Caco-2 (cell line): ENCODE measurements around the gene CACNA1B. TPM values are rescaled to one million over a fixed set of nuclear protein-coding genes. Genes with fewer than 3 reads are reported as not detected.

Source experiments
- BruUV-seq: library from RNA; stranded (reverse); fragments of 400-500 nt; replicated peaks from 2 replicates; lab custom pipeline; 2021; lab: Mats Ljungman, UMichigan
- CTCF ChIA-PET: fragments of 300-600 bp; sonication (Branson Sonifier 250); formaldehyde crosslinking; loops from one replicate; lab custom pipeline; 2022; ENCODE audit warnings: antibody characterized with exemption; lab: Charles Lee
- POLR2A ChIA-PET: fragments of 300-600 bp; sonication (Branson Sonifier 250); formaldehyde crosslinking; loops from one replicate; lab custom pipeline; 2022; ENCODE audit warnings: antibody characterized with exemption; lab: Charles Lee
- DNase-seq, 2 experiments: peaks; one replicate each; pipeline versions ENCODE4 v3.0.0 to v3.0.0-alpha.2; 2020 to 2022
- H3K27me3 ChIP-seq: replicated peaks from 2 replicates; pipeline ENCODE4 v1.6.0; 2011; ENCODE audit warnings: low read length; ENCODE audit not compliant: control insufficient read depth, insufficient read depth
- H3K36me3 ChIP-seq: 2 replicates; pipeline ENCODE4 v1.5.1; 2011; ENCODE audit warnings: low read length; ENCODE audit not compliant: control insufficient read depth, insufficient read depth
- H3K4me1 ChIP-seq: fragments of 250-450 bp; sonication (Bioruptor Pico); 2 replicates; pipeline ENCODE4 v1.5.1; 2020; ENCODE audit warnings: mild to moderate bottlenecking
- H3K4me3 ChIP-seq: 2 replicates; pipeline ENCODE4 v1.5.1; 2011; ENCODE audit warnings: low read depth, mild to moderate bottlenecking, control low read depth, low read length
- H3K9me3 ChIP-seq: fragments of 250-450 bp; sonication (Bioruptor Pico); 2 replicates; pipeline ENCODE4 v1.5.1; 2020; ENCODE audit warnings: mild to moderate bottlenecking, moderate library complexity
- H3K27ac Mint-ChIP-seq: one replicate; pipeline ENCODE4 v1.8.0; 2022; ENCODE audit warnings: mixed read lengths; ENCODE audit not compliant: unreplicated experiment
- H3K27me3 Mint-ChIP-seq: one replicate; pipeline ENCODE4 v1.8.0; 2022; ENCODE audit warnings: mixed read lengths; ENCODE audit not compliant: insufficient read depth, unreplicated experiment
- H3K36me3 Mint-ChIP-seq: one replicate; pipeline ENCODE4 v1.8.0; 2022; ENCODE audit warnings: mild to moderate bottlenecking, mixed read lengths; ENCODE audit not compliant: insufficient read depth, unreplicated experiment
- H3K4me1 Mint-ChIP-seq: one replicate; pipeline ENCODE4 v1.8.0; 2022; ENCODE audit warnings: low read depth, mixed read lengths; ENCODE audit not compliant: unreplicated experiment
- H3K4me3 Mint-ChIP-seq: one replicate; pipeline ENCODE4 v1.8.0; 2022; ENCODE audit warnings: mild to moderate bottlenecking, moderate library complexity, mixed read lengths; ENCODE audit not compliant: unreplicated experiment
- H3K9me3 Mint-ChIP-seq: one replicate; pipeline ENCODE4 v1.8.0; 2022; ENCODE audit warnings: mixed read lengths; ENCODE audit not compliant: unreplicated experiment
- intact Hi-C: fragments of 100-400 bp; cut with micrococcal nuclease; formaldehyde crosslinking; loops from one replicate; pipeline ENCODE4 v1.10.0; 2022; ENCODE audit not compliant: unreplicated experiment
- total RNA-seq: library from RNA; stranded (reverse); gene quantifications from 2 replicates; pipeline ENCODE4 v1.2.3, GENCODE V29; 2022
- TF ChIP-seq, protein P1 (sequence below), 2 experiments: fragments of 200-600 bp in 1 of 2; IDR thresholded peaks; 1 replicate in 1 of 2; 2 replicates in 1 of 2; pipeline versions ENCODE4 v1.5.1 to v1.8.0; 2011 to 2022; ENCODE audit warnings: antibody characterized with exemption in 1 of 2, control low read depth in 1 of 2, inconsistent platforms in 1 of 2, low read depth in 1 of 2, low read length in 1 of 2, mild to moderate bottlenecking in 1 of 2, moderate library complexity in 1 of 2; ENCODE audit not compliant: insufficient read depth in 1 of 2, severe bottlenecking in 1 of 2, unreplicated experiment in 1 of 2

CACNA1B gene
- total RNA-seq, 1 experiment from 2014 or later = 0.11 TPM

DNA sequence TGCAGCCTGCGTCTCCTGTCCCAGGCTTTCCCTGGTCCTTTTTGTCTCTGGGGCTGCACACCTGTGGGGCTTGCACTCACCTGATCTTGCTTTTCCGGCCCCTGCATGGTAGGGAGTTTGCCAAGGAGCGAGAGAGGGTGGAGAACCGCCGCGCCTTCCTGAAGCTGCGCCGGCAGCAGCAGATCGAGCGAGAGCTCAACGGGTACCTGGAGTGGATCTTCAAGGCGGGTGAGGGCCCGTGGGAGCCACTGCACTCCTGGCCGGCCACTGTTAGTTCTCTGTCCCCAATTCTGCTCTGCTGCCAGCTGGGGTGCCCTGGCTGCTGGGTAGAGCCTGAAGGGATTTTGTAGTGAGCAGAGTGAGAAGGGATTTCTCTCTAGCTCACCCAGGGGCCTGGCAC lies 78.0 kb downstream of the CACNA1B start:
- no peaks in the 10 kb centered on the region for H3K36me3 Mint-ChIP-seq
- Histone ChIP-seq H3K9me3 (no peaks in the 10 kb centered on the region), H3K27me3 (no peaks in the 10 kb centered on the region), H3K36me3 (no peaks in the 10 kb centered on the region), H3K4me1 (no peaks in the 10 kb centered on the region), H3K4me3 (no peak overlapping the region)
- no TSS peak for BruUV-seq
- no peaks in the 10 kb centered on the region for H3K4me1 Mint-ChIP-seq
- H3K4me3 Mint-ChIP-seq = no peak overlapping the region
- TF ChIP-seq, protein P1, sequence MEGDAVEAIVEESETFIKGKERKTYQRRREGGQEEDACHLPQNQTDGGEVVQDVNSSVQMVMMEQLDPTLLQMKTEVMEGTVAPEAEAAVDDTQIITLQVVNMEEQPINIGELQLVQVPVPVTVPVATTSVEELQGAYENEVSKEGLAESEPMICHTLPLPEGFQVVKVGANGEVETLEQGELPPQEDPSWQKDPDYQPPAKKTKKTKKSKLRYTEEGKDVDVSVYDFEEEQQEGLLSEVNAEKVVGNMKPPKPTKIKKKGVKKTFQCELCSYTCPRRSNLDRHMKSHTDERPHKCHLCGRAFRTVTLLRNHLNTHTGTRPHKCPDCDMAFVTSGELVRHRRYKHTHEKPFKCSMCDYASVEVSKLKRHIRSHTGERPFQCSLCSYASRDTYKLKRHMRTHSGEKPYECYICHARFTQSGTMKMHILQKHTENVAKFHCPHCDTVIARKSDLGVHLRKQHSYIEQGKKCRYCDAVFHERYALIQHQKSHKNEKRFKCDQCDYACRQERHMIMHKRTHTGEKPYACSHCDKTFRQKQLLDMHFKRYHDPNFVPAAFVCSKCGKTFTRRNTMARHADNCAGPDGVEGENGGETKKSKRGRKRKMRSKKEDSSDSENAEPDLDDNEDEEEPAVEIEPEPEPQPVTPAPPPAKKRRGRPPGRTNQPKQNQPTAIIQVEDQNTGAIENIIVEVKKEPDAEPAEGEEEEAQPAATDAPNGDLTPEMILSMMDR (IDR thresholded peaks at IDR 0.05; ENCODE audit: insufficient read depth in 1 of 2, low read depth in 1 of 2, low read length in 1 of 2, severe bottlenecking in 1 of 2, unreplicated experiment in 1 of 2) = no peak
- intact Hi-C loops = no loop called here
- ChIA-PET CTCF (no interaction called here), POLR2A (no interaction called here)
- no peaks in the 10 kb centered on the region for H3K9me3 Mint-ChIP-seq
- DNase-seq = no peak
- no peak overlapping the region for H3K27ac Mint-ChIP-seq
- no peaks in the 10 kb centered on the region for H3K27me3 Mint-ChIP-seq

DNA sequence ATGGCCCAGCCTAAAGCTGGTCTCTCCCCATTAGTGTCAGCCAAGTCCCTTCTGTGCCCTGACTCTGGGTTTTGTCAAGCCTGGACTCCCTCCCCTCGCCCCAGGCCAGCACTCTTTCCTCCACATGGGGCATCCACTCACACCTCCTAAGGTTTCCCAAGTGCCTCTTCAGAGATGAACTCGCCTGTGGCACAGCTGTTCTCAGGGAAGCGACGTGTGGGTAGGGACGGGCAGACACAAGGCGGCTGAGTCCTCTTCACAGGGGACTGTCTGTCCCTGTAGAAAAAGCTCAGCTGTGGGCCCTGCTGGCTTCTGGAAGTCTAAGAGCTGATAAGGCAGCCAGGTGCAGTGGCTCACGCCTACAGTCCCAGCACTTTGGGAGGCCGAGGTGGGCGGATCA lies 78.5 kb downstream of the CACNA1B start:
- no peaks in the 10 kb centered on the region for H3K36me3 Mint-ChIP-seq
- BruUV-seq = no TSS peak
- no peaks in the 10 kb centered on the region for H3K9me3 Mint-ChIP-seq
- intact Hi-C loops = no loop called here
- no peak overlapping the region for H3K27ac Mint-ChIP-seq
- ChIA-PET CTCF (no interaction called here), POLR2A (no interaction called here)
- no peak overlapping the region for H3K4me3 Mint-ChIP-seq
- H3K27me3 Mint-ChIP-seq = no peaks in the 10 kb centered on the region
- no peak for DNase-seq
- H3K27me3 ChIP-seq = no peaks in the 10 kb centered on the region
- no peaks in the 10 kb centered on the region for H3K4me1 Mint-ChIP-seq
- H3K4me3 ChIP-seq = no peak overlapping the region
- no peaks in the 10 kb centered on the region for H3K4me1 ChIP-seq
- TF ChIP-seq, protein P1 (IDR thresholded peaks at IDR 0.05; ENCODE audit: insufficient read depth in 1 of 2, low read depth in 1 of 2, low read length in 1 of 2, severe bottlenecking in 1 of 2, unreplicated experiment in 1 of 2) = no peak
- H3K9me3 ChIP-seq = no peaks in the 10 kb centered on the region
- H3K36me3 ChIP-seq = no peaks in the 10 kb centered on the region

DNA sequence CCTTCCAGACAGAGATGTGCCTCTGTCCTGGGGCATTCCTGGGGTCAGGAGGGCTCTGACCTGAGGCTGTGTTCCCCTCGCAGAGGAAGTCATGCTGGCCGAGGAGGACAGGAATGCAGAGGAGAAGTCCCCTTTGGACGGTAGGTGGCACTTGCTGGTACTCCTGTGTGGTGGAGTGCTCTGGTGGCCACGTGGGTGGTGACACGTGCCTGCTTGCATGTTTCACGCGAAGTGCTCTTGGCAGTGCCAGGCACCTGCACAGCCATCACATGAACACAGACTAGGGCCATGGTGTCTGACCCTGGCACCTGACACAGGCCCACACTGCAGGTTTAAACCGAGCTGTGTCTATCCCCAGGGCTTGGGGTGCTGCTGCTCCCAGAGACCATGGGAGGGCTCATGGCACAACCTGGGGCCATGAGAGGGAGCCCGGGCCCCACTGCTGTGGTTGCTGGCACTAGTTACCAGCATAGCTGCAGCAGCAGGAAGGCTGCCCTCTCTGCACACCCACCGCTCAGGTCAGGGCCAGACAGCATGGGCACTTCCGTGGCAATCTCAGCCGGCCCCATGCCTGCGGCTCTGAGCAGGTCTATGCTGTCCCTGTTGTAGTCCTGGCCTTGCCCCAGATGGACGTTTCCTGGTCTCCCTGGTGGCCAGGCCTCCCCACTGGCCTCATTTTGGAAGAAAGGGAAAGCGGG lies 79.3 kb downstream of the CACNA1B start:
- TF ChIP-seq, protein P1 (IDR thresholded peaks at IDR 0.05; ENCODE audit: insufficient read depth in 1 of 2, low read depth in 1 of 2, low read length in 1 of 2, severe bottlenecking in 1 of 2, unreplicated experiment in 1 of 2) = no peak
- DNase-seq = no peak
- Histone ChIP-seq H3K9me3 (no peaks in the 10 kb centered on the region), H3K27me3 (no peaks in the 10 kb centered on the region), H3K4me3 (no peak overlapping the region), H3K4me1 (no peaks in the 10 kb centered on the region), H3K36me3 (no peaks in the 10 kb centered on the region)
- CTCF ChIA-PET = no interaction called here
- Mint-ChIP-seq H3K9me3 (no peaks in the 10 kb centered on the region), H3K4me3 (no peak overlapping the region), H3K4me1 (no peaks in the 10 kb centered on the region), H3K27ac (no peak overlapping the region), H3K27me3 (no peaks in the 10 kb centered on the region), H3K36me3 (no peaks in the 10 kb centered on the region)
- POLR2A ChIA-PET = no interaction called here
- no TSS peak for BruUV-seq
- intact Hi-C loops = no loop called here
